HCT116 (cell line): ENCODE results near the gene IRAK2. TPM values are rescaled to one million over a fixed set of nuclear protein-coding genes. Genes with fewer than 3 reads are reported as not detected.

Experiments used
- ATAC-seq: fragments of 200-7000 bp; cut with Tn5 transposase; 2 replicates; pipeline ENCODE4 v1.9.1; 2020; ENCODE audit warnings: mild to moderate bottlenecking, moderate library complexity
- BruUV-seq: library from RNA; stranded (reverse); fragments of 400-500 nt; replicated peaks from 2 replicates; lab custom pipeline; 2021; lab: Mats Ljungman, UMichigan
- CTCF ChIA-PET: fragments of 300-600 bp; sonication (Branson Sonifier 250); formaldehyde crosslinking; loops from one replicate; lab custom pipeline; 2021; ENCODE audit warnings: antibody characterized with exemption; lab: Charles Lee
- POLR2A ChIA-PET: fragments of 300-600, 350-600 bp; sonication (Branson Sonifier 250); formaldehyde crosslinking; loops from one replicate; lab custom pipeline; 2021; ENCODE audit warnings: antibody characterized with exemption; lab: Charles Lee
- RAD21 ChIA-PET, 2 experiments: fragments of 300-600 bp; sonication (Branson Sonifier 250); formaldehyde crosslinking; loops; one replicate each; lab custom pipeline; 2023; ENCODE audit warnings: low total read pairs in 2 of 2; ENCODE audit not compliant: uncharacterized antibody in 2 of 2, unreplicated experiment in 2 of 2, low non-redundant PET in 1 of 2; lab: Charles Lee
- DNase-seq: peaks from one replicate; pipeline ENCODE4 v3.0.0-alpha.2; 2010; ENCODE audit warnings: low read depth, low spot score
- H2AFZ ChIP-seq: fragments of 200-600 bp; shearing (Covaris generic), sonication (generic); 2 replicates; pipeline ENCODE4 v1.6.1; 2017; ENCODE audit warnings: low read depth, mixed run types, mixed read lengths, antibody characterized with exemption, low read length; ENCODE audit not compliant: poor library complexity, severe bottlenecking
- H3K27ac ChIP-seq: 2 replicates; pipeline ENCODE4 v1.5.1; 2012; ENCODE audit warnings: low read depth, low read length
- H3K27me3 ChIP-seq: fragments of 200-600 bp; sonication (generic); 2 replicates; pipeline ENCODE4 v1.6.1; 2016; ENCODE audit warnings: mixed run types, low read length, mixed read lengths; ENCODE audit not compliant: insufficient read depth
- H3K36me3 ChIP-seq, 2 experiments: fragments of 200-500 bp in 1 of 2; fragments of 200-600 bp in 1 of 2; sonication (Bioruptor generic) in 1 of 2; sonication (generic) in 1 of 2; 2 replicates each; pipeline versions ENCODE4 v1.5.1 to v1.6.1; 2014 to 2016; ENCODE audit warnings: low read length in 2 of 2, inconsistent platforms in 1 of 2, mixed read lengths in 1 of 2, mixed run types in 1 of 2; ENCODE audit not compliant: insufficient read depth in 2 of 2, control insufficient read depth in 1 of 2
- H3K4me1 ChIP-seq, 2 experiments: fragments of 200-600 bp in 1 of 2; sonication (generic) in 1 of 2; 2 replicates each; pipeline versions ENCODE4 v1.5.1 to v1.6.1; 2012 to 2017; ENCODE audit warnings: low read length in 2 of 2, inconsistent platforms in 1 of 2, mild to moderate bottlenecking in 1 of 2, mixed read lengths in 1 of 2, mixed run types in 1 of 2, moderate library complexity in 1 of 2; ENCODE audit not compliant: insufficient read depth in 2 of 2, control insufficient read depth in 1 of 2
- H3K4me2 ChIP-seq: fragments of 200-600 bp; sonication (generic); 2 replicates; pipeline ENCODE4 v1.6.1; 2017; ENCODE audit warnings: mixed run types, low read length, mixed read lengths
- H3K4me3 ChIP-seq, 2 experiments: fragments of 200-600 bp in 1 of 2; sonication (generic) in 1 of 2; replicated peaks in 1 of 2; 2 replicates each; pipeline ENCODE4 v1.5.1; 2011 to 2016; ENCODE audit warnings: low read length in 2 of 2, control low read depth in 1 of 2, low read depth in 1 of 2, mild to moderate bottlenecking in 1 of 2, mixed read lengths in 1 of 2, mixed run types in 1 of 2
- H3K79me2 ChIP-seq: fragments of 200-600 bp; sonication (generic); 2 replicates; pipeline ENCODE4 v1.6.1; 2017; ENCODE audit warnings: mild to moderate bottlenecking, mixed run types, low read length, moderate library complexity, mixed read lengths; ENCODE audit not compliant: insufficient read depth
- H3K9ac ChIP-seq: fragments of 200-600 bp; sonication (generic); 2 replicates; pipeline ENCODE4 v1.6.1; 2016; ENCODE audit warnings: low read length, mixed read lengths
- H3K9me2 ChIP-seq: fragments of 200-600 bp; sonication (generic), shearing (Covaris generic); 2 replicates; pipeline ENCODE4 v1.6.1; 2017; ENCODE audit warnings: mixed run types, mild to moderate bottlenecking, moderate library complexity; ENCODE audit not compliant: insufficient read depth
- H3K9me3 ChIP-seq, 2 experiments: fragments of 200-500 bp in 1 of 2; fragments of 200-600 bp in 1 of 2; sonication (Bioruptor generic) in 1 of 2; sonication (generic) in 1 of 2; 2 replicates each; pipeline ENCODE4 v1.6.1; 2014 to 2017; ENCODE audit warnings: low read length in 2 of 2, mixed read lengths in 2 of 2, inconsistent platforms in 1 of 2, low read depth in 1 of 2, mild to moderate bottlenecking in 1 of 2, mixed run types in 1 of 2, moderate library complexity in 1 of 2; ENCODE audit not compliant: control insufficient read depth in 1 of 2, insufficient read depth in 1 of 2
- H4K20me1 ChIP-seq: fragments of 200-600 bp; sonication (generic), shearing (Covaris generic); 2 replicates; pipeline ENCODE4 v1.6.1; 2017; ENCODE audit warnings: mixed run types, mild to moderate bottlenecking, moderate library complexity; ENCODE audit not compliant: insufficient read depth
- CBX3 ChIP-seq: IDR thresholded peaks from 2 replicates; pipeline ENCODE4 v1.6.1; 2012; ENCODE audit warnings: low read depth
- CEBPB ChIP-seq: IDR thresholded peaks from 2 replicates; pipeline ENCODE4 v1.6.1; 2012; ENCODE audit warnings: low read depth
- EGR1 ChIP-seq: IDR thresholded peaks from 2 replicates; pipeline ENCODE4 v1.6.1; 2012; ENCODE audit warnings: low read depth
- ELF1 ChIP-seq: IDR thresholded peaks from 2 replicates; pipeline ENCODE4 v1.6.1; 2012; ENCODE audit warnings: low read depth, borderline replicate concordance
- FOSL1 ChIP-seq: IDR thresholded peaks from 2 replicates; pipeline ENCODE4 v1.6.1; 2012; ENCODE audit warnings: low read depth
- JUND ChIP-seq: IDR thresholded peaks from 2 replicates; pipeline ENCODE4 v1.6.1; 2012
- POLR2A ChIP-seq: IDR thresholded peaks from 2 replicates; pipeline ENCODE4 v1.7.0; 2011; ENCODE audit warnings: borderline replicate concordance; ENCODE audit not compliant: insufficient read depth, insufficient read length; ENCODE audit errors: extremely low read depth
- SIN3A ChIP-seq: IDR thresholded peaks from 2 replicates; pipeline ENCODE4 v1.6.1; 2012; ENCODE audit warnings: low read depth
- SP1 ChIP-seq: IDR thresholded peaks from 2 replicates; pipeline ENCODE4 v1.6.1; 2012; ENCODE audit warnings: low read depth
- intact Hi-C: fragments of 100-400 bp; cut with micrococcal nuclease; formaldehyde crosslinking; loops from 2 replicates; pipeline ENCODE4 v1.10.0; 2022
- total RNA-seq: library from RNA; stranded (reverse); gene quantifications from one replicate; pipeline ENCODE4 v1.2.1, GENCODE V29; 2021; ENCODE audit not compliant: unreplicated experiment
- TF ChIP-seq, protein P1 (sequence below), 3 experiments: fragments of 200-600 bp in 1 of 3; sonication (generic) in 1 of 3; IDR thresholded peaks in 2 of 3; conservative IDR thresholded peaks in 1 of 3; 2 replicates each; pipeline ENCODE4 v1.5.1; 2012 to 2017; ENCODE audit warnings: low read depth in 2 of 3, low read length in 2 of 3, antibody characterized with exemption in 1 of 3, borderline replicate concordance in 1 of 3, control low read depth in 1 of 3, mild to moderate bottlenecking in 1 of 3, mixed read lengths in 1 of 3, mixed run types in 1 of 3, moderate library complexity in 1 of 3; ENCODE audit not compliant: insufficient read depth in 1 of 3
- TF ChIP-seq, protein P2 (sequence below): IDR thresholded peaks from 2 replicates; pipeline ENCODE4 v1.6.1; 2012

IRAK2 gene
- total RNA-seq, 1 experiment from 2014 or later = 3.6 TPM

DNA sequence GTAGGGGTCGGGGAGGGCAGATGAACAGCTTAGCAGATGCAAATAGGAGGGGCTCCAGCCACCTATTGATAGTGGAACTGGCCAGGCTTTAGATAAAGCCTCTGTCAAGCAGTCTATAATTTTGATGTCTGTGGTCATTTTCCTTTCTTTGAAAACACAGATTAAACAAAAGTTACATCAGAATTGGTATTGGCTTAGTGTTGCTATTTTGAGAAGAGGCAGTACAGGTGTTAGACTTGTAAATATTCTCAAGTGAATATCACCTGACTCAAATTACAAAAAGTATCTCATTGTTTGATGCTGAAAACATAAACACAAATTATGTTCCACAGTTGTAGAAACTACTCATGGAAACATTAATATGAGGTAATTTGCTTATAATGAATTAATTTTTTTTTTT lies 109.9 kb downstream of the IRAK2 start:
- H4K20me1 ChIP-seq = no peaks in the 10 kb centered on the region

More for the DNA sequence above, 109.9 kb downstream of the IRAK2 start:
- RAD21 ChIA-PET = no interaction called here
- no peak for TF ChIP-seq SIN3A
- TF ChIP-seq POLR2A = no peak
- no peak for TF ChIP-seq FOSL1
- no peak for TF ChIP-seq CBX3
- TF ChIP-seq, protein P1, sequence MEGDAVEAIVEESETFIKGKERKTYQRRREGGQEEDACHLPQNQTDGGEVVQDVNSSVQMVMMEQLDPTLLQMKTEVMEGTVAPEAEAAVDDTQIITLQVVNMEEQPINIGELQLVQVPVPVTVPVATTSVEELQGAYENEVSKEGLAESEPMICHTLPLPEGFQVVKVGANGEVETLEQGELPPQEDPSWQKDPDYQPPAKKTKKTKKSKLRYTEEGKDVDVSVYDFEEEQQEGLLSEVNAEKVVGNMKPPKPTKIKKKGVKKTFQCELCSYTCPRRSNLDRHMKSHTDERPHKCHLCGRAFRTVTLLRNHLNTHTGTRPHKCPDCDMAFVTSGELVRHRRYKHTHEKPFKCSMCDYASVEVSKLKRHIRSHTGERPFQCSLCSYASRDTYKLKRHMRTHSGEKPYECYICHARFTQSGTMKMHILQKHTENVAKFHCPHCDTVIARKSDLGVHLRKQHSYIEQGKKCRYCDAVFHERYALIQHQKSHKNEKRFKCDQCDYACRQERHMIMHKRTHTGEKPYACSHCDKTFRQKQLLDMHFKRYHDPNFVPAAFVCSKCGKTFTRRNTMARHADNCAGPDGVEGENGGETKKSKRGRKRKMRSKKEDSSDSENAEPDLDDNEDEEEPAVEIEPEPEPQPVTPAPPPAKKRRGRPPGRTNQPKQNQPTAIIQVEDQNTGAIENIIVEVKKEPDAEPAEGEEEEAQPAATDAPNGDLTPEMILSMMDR (IDR thresholded peaks at IDR 0.05 in 2 of 3, conservative IDR thresholded peaks at IDR 0.05 in 1 of 3; ENCODE audit: borderline replicate concordance in 1 of 3, insufficient read depth in 1 of 3, low read depth in 2 of 3, low read length in 2 of 3) = no peak
- no peak for TF ChIP-seq JUND
- no peak for TF ChIP-seq CEBPB
- no peak for TF ChIP-seq SP1
- TF ChIP-seq ELF1 = no peak
- no peak for TF ChIP-seq EGR1
- TF ChIP-seq, protein P2, sequence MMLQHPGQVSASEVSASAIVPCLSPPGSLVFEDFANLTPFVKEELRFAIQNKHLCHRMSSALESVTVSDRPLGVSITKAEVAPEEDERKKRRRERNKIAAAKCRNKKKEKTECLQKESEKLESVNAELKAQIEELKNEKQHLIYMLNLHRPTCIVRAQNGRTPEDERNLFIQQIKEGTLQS = no peak
- Histone ChIP-seq H3K4me1 (no peaks in the 10 kb centered on the region), H3K36me3 (peaks cover 13 to 36% of the 10 kb centered on the region in 2 experiments), H3K4me3 (no peak overlapping the region), H3K27ac (no peak overlapping the region), H3K27me3 (no peaks in the 10 kb centered on the region), H3K79me2 (peaks cover 79% of the 10 kb centered on the region), H3K9me2 (no peaks in the 10 kb centered on the region), H3K9ac (no peak overlapping the region), H2AFZ (no peak overlapping the region), H3K9me3 (no peaks in the 10 kb centered on the region), H3K4me2 (no peak overlapping the region)
- CTCF ChIA-PET = interaction anchor here (1.6 kb wide), 1 partner anchor 11 kb away, joined by 4 read pairs; no protein-coding TSS in a partner anchor
- ATAC-seq (no peak), DNase-seq (no peak)
- POLR2A ChIA-PET = no interaction called here
- intact Hi-C loops = no loop called here
- no TSS peak for BruUV-seq
